Fibroblast of lung (primary cell): ENCODE data around the gene RPS6KC1.

Source experiments
- CTCF ChIP-seq, 2 donors: IDR thresholded peaks in 1 of 2; conservative IDR thresholded peaks in 1 of 2; 1 replicate in 1 of 2; 2 replicates in 1 of 2; pipeline ENCODE4 v1.5.1; 2011 to 2012; ENCODE audit warnings: low read length in 2 of 2, control low read depth in 1 of 2, inconsistent platforms in 1 of 2, low read depth in 1 of 2, mild to moderate bottlenecking in 1 of 2
- EZH2 ChIP-seq: IDR thresholded peaks from 2 replicates; pipeline ENCODE4 v1.5.1; 2012; ENCODE audit warnings: low read length, control low read depth, mild to moderate bottlenecking; ENCODE audit errors: missing control alignments

- TF ChIP-seq EZH2 (no peak), CTCF (conservative IDR thresholded peaks at IDR 0.05 in 1 of 2, IDR thresholded peaks at IDR 0.05 in 1 of 2; ENCODE audit: low read depth in 1 of 2, low read length in 2 of 2) (no peak)
These were observed 14.8 kb downstream of the RPS6KC1 start for GRCh38 chr1:213065800-213066199.
